SHP77 (cell line): ENCODE results near the gene PPFIA2.

Experiments
- DNase-seq, 2 experiments: peaks; one replicate each; lab custom pipeline; 2025; lab: John Stamatoyannopoulos, UW

The PPFIA2 gene

GRCh38 chr12:81441629-81442028 is 317.5 kb downstream of the PPFIA2 start:
- no peak for DNase-seq

GRCh38 chr12:81440001-81440400 is 319.1 kb downstream of the PPFIA2 start:
- no peak for DNase-seq

GRCh38 chr12:81439344-81439743 is 319.8 kb downstream of the PPFIA2 start:
- DNase-seq: no peak

GRCh38 chr12:81417056-81417455 is 342.1 kb downstream of the PPFIA2 start:
- DNase-seq: no peak

- DNase-seq: no peak
Observed at GRCh38 chr12:81416571-81416970, 342.6 kb downstream of the PPFIA2 start.

GRCh38 chr12:81414441-81414840 is 344.7 kb downstream of the PPFIA2 start:
- DNase-seq: no peak

GRCh38 chr12:81412940-81413339 is 346.2 kb downstream of the PPFIA2 start:
- no peak for DNase-seq

GRCh38 chr12:81403348-81403747 is 355.8 kb downstream of the PPFIA2 start:
- no peak for DNase-seq

- no peak for DNase-seq
Observed at GRCh38 chr12:81401241-81401640, 357.9 kb downstream of the PPFIA2 start.

GRCh38 chr12:81400024-81400423 is 359.1 kb downstream of the PPFIA2 start:
- DNase-seq: no peak

- no peak for DNase-seq
Observed at GRCh38 chr12:81395431-81395830, 363.7 kb downstream of the PPFIA2 start.

- no peak for DNase-seq
Observed at GRCh38 chr12:81389550-81390099, 369.5 kb downstream of the PPFIA2 start.

- DNase-seq: no peak
Observed at GRCh38 chr12:81386101-81386500, 373.0 kb downstream of the PPFIA2 start.

GRCh38 chr12:81381951-81382350 is 377.2 kb downstream of the PPFIA2 start:
- no peak for DNase-seq

- no peak for DNase-seq
Observed at GRCh38 chr12:81378601-81379285, 380.4 kb downstream of the PPFIA2 start.

- no peak for DNase-seq
Observed at GRCh38 chr12:81377771-81378170, 381.4 kb downstream of the PPFIA2 start.

- no peak for DNase-seq
Observed at GRCh38 chr12:81375969-81376368, 383.2 kb downstream of the PPFIA2 start.

GRCh38 chr12:81370456-81370855 is 388.7 kb downstream of the PPFIA2 start:
- no peak for DNase-seq

- no peak for DNase-seq
Observed at GRCh38 chr12:81369175-81369574, 390.0 kb downstream of the PPFIA2 start.

GRCh38 chr12:81365284-81365683 is 393.9 kb downstream of the PPFIA2 start:
- no peak for DNase-seq

GRCh38 chr12:81360916-81361315 is 398.2 kb downstream of the PPFIA2 start:
- no peak for DNase-seq

- no peak for DNase-seq
Observed at GRCh38 chr12:81359736-81360135, 399.4 kb downstream of the PPFIA2 start.

GRCh38 chr12:81354327-81354932 is 404.7 kb downstream of the PPFIA2 start:
- DNase-seq: no peak

GRCh38 chr12:81350309-81350708 is 408.8 kb downstream of the PPFIA2 start:
- no peak for DNase-seq
